Suppressor macrophage treated with lipopolysaccharide for 1 hour (primary cell): ENCODE data around the gene GNLY.

ENCODE experiments used
- DNase-seq, 3 donors: peaks; one replicate each; pipeline ENCODE4 v3.0.0-alpha.2; 2020 to 2022

GNLY gene

DNA sequence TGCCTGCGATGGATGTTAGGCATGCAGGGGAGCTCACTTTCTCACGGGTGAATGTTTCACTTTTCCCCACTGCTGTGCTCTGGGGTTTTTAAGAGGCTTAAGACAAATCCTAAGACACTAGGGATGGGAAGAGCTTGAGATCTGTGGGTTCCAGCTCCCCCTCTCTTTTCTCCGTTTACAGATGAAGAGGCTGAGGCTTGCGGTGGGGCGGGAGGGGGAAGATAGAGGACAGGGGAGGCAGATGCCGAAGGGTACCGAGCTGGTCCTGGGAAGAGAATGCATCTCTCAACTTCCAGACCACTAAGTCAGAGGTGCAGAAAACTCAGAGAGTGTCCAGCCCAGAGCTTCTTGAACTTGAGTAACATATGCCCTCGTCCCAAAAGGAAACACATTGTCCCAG is 51.5 kb downstream of the GNLY start:
- no peak for DNase-seq

DNA sequence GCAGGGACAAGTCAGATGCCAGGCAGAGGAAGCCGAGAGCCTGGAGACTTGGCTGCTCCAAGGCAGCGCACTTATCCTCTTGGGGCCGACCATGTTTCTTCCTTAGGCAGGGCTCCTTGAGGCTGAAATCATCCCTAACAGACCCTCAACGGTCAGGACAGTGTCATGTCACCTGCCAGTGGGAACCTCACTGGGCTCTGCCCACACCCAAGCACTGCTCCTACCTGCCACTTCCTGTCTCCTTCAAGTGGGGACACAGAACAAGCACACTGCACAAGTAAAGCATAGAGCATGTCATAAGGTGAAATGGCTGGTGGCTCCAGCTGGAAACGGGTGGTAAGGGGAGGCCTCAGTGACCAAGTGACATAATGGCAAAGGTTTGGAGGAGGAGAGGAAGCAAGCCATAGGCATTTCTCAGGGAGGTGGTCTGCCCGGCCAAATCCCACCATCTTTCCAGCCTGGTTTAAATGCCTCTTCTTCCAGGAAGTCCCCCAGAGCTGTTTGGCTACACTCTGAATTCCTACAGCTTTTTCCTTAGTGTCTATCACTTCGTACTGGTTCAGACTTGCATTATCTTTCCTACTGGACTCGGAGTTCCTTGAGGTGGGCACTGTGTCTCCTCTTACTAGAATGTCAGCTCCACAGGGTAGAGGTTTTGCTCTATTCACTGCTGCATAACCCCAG is 52.3 kb downstream of the GNLY start:
- DNase-seq: no peak

- DNase-seq: no peak
These were observed 53.3 kb downstream of the GNLY start for GRCh38 chr2:85747441-85747840.

GRCh38 chr2:85748039-85748734 is 54.0 kb downstream of the GNLY start:
- no peak for DNase-seq
